ENCODE results near the gene SYNDIG1.
A peak's percentile ranks its signal among the peaks of the same experiment; 100 is the strongest.

Gene SYNDIG1

DNA sequence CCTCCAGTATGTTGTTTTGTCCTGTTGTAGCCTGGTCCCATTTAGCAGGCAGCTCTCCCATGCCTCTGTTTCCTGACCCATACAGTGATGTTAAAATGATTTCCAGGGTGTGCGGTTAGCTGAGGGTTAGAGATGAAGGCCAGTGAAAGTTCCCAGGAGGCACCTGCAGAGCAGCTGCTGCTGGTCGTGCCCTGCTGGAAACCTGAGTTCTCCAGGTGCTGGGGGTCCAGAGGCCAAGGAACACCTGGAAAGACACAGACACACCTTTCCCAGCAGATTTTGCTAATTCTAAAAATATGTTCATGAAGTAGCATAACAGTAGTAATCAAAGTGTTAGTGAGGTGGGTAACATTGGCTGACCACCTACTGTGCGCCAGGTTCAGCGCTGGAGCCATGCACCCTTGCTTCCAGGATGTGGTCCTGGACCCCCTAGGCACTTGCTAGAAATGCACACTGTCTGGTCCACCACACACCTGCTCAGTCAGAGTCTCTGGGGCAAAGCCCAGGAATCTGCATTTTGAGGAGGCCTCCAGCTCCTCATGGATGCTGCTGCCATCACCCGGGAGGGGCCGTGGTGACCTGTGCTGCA lies 118.7 kb downstream of the SYNDIG1 start:
- no peak for DNase-seq

DNA sequence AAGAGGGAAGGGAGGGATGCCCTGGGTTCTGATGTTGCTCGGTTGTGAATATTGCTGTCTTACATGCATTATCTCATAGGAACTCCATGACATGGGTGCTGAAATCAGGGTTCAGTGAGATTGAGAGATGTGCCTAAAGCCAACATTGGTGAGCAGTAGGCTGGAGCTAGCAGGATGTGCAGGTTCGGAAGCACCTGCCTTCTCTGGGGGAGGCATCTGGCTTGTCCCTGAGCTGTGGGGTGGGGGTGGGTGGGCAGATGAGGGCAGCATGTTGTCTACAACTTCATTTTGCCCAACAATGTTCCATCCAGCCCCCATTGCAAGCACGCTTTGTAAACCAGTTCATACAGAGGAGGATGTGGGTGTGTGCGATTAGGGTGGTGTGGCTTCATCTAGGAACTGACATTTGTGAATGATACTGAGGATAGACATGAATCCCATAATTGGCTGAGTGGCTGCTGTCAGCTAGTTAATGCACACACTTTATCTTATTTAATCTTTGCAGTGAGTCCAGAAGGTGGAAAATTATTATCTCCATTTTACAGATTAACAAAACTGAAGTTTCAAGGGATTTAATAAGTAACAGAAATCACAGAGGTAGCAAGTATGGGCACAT lies 119.4 kb downstream of the SYNDIG1 start:
- DNase-seq, result no peak

DNA sequence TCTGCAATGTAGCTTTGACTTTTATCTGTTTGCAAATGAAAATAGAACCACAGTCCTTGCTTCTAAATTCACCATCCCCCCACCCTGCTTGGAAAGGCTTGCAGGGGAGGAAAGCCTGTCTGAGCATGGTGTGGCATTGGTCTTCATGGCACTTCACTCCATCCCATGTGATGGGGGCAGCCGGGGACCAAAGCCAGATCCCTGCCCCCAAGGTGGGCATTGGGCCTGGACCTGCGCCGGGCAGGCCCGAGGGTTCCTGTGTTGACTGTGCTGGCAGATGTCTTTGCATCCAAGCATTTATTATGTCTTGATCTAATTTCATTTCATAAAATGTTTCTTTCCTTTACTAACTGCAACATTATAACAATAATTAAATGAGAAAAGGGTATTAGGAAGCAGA lies 120.0 kb downstream of the SYNDIG1 start:
- no peak for DNase-seq

DNA sequence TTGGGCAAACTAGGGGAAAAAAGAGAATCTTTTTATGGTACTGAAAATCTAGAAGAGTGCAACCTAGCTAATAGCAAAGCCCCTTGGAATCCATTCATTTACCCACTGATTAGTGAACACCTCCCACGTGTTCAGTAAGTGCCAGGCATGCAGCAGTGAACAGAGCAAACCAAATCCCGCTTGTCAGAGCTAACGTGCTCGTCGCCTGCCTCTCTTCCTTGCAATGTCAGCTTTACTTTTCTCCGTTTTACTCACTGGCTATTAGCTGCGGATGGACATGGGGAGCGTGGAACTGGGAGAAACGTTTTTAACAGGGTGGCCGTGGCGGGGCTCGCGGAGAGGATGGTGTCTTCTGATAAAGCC lies 120.4 kb downstream of the SYNDIG1 start:
- DNase-seq, result no peak

DNA sequence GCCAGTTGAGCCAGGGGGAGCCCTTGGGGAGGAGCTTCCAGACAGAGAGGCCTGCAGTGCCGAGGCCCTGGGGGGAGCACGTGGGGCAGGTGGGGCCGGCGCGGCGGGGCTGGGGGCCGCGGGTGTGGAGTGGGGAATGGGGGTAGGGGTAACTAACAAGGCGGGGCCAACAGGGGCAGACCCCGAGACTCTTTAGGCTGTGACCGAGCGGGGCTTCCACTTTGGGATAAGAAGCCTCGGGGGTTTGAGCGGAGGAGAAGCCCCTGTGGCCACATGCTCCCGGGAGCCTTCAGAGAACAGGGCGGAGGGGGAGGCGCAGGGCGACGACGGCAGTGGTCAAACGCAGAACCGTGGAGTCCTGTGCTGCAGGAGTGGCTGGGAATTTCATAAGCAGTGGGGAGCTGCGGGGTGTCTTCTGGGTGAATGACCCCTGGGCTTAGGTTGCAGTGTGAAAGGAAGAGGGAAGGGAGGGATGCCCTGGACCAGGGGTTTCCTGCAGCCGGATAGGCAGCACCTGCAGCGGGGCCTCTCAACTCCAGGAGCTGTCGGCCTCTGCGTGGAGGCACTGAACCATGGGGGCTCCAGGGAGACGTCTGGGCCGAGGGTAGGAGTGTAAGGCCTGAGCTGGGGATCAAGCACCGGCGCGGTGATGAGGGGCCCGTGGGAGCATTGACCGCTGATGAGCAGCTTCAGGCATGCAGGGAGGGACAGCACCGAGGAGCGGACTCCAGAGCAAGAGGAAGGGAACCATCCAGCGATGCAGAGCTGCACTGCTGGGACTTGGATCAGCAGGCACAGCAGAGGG lies 121.0 kb downstream of the SYNDIG1 start:
- peak; percentile 55 for DNase-seq

DNA sequence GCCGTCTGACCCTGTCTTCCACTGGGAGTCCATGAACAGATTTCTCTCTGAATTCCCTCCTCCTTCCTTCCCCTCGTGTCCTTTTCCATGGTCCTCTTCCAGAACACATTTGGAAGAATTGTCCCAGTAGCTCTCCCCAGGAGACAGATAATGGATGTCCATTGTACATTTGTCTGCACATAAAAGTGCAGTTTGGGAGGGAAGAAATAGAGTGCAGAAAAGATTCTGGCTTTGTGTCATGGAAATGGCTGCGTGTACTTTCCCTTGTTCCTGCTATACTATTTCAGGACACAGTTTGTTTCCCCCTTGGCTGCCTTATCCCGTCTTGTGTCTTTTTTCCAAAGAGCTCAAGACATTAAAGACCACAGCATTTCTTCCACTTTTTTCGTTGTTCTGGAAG lies 127.6 kb downstream of the SYNDIG1 start:
- DNase-seq, result no peak

DNA sequence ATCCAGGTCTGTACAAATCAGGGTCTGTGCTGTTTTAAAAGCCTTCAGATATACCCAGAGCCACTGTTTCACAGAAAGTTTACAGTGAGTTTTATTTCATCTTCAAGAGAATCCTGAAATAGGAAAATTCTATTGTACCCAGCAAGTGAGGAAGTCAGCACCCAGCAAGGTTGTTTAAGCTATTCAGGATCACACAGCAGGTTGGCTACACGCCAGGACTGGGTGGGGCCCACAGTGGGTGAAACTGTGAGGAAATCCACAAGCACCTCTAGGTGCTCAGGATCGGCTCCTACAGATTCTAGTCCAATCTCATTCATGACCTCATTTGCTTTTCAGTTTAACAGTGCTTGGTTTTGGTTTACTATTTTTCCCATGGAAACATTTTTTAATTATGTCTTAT lies 128.9 kb downstream of the SYNDIG1 start:
- no peak for DNase-seq

DNA sequence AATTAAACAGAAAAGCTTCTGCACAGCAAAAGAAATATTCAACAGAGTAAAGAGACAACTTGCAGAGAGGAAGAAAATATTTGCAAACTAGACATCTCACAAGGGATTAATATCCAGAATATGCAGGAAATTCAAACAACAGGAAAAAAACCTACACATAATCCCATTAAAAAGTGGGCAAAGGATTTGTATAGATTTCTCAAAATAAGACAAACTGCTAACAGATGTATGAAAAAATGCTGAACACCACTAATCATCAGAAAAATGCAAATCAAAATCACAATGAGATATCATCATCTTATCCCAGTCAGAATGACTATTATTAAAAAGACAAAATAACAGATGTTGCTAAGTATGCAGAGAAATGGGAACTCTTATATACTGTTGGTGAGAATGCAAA lies 129.6 kb downstream of the SYNDIG1 start:
- no peak for DNase-seq

DNA sequence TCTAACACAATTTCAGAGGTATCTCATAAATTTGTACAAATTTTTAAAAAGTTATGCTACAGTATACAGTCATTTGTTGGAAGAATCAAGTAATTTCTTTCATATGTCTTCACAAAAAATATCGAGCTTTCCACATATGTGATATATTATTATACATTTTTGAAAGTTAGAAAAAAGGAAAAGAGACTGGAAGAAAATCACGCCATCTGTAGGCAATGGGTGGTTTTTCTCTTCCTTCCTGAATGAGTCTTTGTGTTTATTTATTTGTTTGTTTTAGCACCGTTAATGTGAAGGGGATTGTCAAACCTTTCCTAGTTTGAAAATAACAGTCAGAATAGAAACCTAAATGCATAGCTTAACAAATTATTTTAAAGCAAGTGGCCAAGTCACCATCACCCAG lies 130.6 kb downstream of the SYNDIG1 start:
- no peak for DNase-seq

DNA sequence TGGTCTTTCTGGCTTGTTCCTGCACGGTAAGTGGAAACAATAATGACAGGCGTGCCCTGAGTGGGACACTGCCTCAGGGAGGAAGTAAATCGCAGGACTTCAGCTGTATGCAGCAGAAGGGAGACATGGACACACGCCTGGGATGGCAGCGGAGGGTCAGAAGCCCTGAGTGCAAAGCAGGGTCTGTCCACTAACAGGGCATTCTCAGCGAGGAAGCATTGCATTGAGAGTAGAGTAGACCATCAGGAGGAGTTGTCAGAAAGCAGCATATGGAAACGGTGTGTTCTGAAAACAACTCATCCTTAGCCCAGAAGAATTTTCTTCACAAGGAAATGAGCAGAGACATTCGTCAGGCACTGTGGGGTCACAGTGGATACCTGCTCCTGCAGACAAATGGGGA lies 134.0 kb downstream of the SYNDIG1 start:
- DNase-seq, result no peak

DNA sequence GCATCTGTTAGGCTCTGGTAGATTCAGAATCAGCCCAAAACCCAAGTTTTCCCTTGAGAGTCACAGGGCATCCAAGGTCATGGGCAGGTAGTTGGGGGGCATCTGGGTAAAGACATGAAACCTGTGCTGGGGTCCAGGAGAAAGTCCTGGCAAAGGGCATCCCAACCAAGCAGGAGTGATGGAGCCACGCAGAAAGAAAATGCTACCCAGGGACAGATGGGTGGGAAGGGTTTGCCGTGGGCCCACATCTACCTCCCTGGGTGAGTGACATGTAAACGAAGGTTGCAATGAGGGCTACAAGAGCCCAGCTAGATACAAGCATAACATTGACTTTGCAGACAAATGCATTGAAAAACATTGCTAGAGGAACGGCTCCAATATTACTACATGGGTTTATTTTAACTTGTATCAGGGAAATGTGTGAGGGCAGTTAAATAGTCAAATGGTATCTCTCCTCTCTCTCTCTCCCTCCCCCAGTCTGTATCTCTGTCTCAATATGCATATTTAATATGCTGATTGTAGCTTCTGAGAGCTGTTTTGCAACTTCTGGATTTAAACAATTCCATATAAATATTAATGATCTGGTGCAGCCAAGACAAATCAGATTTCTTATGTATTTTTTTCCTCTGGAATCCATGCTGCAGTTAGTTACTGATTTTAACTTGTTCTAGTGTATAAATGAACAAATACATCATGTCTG lies 135.7 kb downstream of the SYNDIG1 start:
- no peak for DNase-seq

DNA sequence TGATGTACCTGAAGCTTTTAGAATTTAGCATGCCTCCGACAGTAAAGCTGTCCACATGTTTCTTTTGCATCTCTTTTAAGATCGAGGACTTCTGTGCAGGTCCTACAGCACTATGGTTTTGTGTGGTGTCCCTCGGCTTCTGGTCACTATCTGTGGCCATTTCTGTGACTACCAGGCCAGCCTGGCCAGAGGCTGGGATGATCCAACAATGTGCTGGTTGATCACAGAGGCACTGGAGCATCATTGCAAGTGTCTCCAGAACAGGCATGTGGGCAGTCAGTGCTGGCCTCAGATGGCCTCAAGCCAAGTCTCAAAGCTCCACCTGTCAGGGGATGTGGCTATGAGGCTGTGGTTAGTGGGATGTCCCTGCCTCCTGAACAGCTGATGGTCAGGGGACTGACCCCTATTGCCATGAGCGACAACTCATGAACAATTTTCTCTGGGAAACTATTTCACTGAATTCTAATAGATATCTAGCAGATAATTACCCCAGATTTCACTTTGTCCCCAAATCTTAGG lies 136.6 kb downstream of the SYNDIG1 start:
- no peak for DNase-seq

DNA sequence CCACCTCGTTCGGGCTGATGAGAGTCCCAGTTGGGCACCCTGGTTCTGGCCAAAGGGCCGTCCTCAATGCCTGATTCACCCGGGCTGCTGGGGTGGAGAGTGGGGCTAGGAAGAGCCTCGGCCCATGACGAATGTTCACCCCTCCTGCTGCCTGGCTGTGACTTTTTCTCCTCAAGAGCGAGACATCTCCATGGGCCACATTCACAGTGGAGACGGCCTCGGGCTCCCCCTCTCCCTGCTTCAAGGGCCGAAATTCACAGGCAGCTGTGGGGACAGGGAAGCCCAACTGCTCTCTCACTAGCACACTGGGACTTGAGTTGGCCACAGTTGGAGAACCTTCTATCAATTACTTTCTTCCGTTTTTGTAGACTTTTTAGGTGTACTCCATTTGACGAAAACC lies 138.0 kb downstream of the SYNDIG1 start:
- DNase-seq, result no peak

DNA sequence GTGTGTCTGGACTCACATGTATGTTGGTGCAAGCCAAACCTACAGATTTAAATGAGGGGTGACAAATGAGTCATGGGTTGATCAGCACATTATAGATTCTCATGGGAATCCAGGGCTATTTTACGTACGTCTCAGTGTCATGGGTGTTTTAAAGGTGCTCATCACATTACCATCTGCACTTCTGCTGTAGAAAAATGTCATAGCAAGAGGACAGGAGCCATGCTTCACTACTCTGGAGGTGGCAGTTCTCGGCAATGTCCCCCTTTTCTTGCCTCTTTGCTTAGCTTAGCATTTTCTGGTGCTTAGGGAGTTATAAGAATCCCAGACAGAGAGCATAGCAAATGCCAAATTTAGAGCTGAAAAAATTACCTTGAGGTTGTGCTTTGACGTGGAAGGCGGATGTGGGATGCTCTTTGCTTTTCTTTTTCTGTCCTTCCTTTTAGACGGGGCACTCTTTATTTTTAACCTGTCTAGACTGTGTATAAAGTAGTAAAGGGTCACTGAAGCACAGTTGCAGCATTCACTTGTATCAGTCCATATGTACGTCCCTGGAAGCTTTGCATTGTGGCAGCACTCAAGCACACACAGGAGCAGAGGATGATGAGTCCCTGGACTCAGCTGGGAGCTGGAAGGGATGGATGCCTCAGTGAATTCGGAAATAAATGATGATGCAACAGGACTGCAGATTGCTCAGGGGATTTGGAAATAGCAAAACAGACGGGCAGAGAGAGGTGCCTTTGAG lies 139.7 kb downstream of the SYNDIG1 start:
- peak; percentile 41 for DNase-seq

DNA sequence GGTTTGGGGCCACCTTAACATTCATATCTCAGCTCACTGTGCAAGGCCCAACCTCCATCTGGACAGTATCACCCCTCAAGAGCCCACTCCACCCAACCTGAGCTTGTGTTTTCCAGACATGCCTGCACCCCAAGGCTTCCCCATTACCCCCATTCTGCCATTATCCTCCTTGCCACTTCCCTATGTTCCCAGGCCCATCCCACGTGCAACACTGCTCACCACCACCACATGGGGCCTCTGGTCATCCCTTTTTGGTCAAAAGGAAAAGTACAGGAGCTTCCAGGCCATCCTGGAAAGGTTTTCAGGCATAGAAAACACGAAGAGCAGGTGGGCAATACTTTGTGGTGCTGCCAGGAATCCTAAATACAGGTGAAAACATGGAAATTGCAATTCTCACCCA lies 140.3 kb downstream of the SYNDIG1 start:
- no peak for DNase-seq

DNA sequence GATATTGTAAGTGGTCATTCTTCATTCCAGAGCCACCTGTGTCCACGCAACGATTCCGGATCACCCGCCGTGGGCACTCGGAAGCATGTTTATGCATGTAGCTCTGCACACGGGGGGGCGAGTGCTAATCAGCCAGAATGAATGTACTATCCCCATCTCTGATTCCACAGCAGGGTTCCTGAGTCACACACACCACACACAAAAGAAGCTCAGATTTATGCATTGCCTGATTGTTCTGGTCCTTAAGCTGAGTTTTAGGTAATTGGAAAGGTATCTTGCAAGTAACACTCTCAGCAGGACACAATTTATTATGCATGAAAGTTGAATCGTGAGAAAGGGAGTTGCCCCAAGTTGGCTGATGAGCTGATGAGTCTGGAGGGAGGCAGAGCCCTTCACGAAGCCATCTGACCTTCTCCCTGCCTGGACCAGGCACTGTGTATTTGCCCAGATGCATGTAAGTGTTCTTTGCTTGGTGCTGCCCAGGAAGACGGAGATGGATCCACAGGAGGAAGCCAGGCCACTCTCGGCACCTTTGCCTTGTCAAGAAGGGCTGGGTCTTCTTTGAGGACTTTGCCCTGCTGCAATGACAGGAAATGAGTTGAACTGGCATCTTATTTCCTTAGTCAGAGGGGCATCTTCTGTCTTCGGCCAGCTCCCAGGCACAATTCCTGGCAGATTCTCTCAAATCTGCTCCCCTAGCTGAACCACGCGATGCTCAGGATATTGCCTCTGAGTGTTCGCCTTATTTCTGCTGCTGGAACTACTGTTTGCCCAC lies 141.1 kb downstream of the SYNDIG1 start:
- DNase-seq, result no peak

DNA sequence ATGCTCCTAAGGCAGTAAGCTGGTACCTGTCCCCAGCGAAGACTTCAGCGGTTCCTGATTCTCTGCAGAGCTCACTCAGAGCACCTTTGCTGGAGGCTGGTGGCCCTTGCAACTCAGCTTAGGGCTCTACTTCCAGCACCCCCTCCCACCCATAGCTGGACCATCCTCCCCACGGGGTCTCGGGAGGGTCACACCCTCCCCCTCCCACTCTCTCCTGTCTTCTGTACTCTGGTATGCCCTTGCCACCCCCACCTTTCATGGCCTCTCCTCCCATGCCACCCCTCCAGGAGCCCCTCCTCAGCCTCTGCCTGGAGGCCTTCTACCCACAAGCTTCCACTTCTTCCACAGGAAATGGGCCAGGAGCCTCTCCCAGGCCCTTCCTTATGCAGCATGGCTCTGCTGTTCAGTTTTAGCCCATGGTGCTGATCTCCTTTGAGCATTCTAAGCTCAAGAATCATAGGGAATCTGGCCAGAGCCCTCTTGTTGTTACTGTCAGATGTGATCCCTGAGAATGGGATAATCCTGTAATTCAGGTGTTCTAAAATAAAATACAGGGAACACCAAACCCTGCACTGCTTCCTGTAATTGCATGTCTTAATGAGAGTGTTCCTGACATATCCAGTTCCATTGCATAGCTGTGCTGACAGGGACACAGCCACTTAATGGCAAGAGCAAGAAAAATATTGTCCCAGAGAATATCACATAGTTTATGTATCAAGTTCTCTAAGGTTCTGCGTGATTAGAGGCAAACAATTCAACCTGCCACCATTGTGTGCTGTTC lies 142.1 kb downstream of the SYNDIG1 start:
- DNase-seq, result no peak

DNA sequence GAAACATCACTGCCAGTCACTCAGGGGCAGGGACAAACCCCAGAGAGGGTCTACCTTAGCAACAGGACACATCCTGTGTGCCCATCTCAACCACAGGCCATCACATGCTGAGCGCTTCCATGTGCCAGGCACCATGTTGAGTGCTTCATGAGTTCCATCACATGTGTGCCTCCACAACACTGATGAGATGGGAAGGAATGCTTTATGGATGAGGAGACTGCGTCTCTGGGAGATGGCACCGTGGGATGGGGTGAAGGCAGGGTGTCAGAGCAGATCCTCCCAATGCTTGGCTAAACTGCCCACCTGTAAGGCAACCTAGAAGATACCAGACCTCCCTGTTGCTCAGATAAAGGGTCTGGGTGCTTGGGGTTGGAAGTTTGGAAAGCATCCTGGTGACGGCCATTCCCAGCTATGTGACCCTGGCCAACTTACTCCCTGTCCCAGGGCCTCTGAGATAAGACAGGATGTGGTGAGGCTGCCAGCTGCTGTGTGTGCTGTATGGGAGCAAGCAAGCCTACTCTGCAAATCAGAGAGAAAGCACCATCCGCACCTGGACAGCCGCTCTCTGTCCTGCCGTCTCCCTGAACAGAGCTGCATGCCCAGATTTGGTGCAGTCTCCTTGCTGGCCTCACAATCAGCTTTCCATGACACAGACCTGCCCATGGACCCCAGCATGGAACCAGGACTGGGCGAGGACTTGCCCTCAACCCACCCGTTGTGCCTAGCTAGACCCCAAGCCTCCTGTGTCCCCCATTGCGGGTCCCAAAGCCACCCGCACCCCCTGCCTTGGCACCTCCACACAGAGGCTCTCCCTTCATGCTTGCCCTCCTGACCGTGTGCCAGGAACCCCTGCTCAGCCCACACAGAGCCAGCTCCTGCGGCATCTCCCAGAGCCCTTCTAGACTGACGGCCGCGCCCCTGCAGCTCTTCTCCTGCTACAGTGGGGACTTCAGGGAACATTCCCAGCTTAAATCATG lies 143.7 kb downstream of the SYNDIG1 start:
- no peak for DNase-seq

DNA sequence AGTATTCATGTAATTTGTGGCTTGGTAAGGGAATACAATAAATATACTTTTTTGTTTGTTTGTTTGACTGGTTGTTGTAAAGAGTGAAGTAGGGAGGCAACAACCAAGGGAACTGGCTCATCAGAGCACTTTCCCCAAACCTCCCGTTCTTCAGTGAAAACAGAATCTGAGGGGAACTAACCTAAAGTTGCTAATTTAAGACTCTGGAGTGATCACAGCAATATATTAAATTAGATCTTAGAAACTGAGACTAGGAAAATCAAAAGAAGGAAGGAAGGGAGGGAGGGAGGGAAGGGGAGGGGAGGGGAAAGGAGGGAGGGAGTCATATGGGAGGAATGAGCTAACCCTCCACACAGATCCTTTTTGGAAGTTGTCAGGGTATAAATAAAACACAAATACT lies 144.9 kb downstream of the SYNDIG1 start:
- no peak for DNase-seq

DNA sequence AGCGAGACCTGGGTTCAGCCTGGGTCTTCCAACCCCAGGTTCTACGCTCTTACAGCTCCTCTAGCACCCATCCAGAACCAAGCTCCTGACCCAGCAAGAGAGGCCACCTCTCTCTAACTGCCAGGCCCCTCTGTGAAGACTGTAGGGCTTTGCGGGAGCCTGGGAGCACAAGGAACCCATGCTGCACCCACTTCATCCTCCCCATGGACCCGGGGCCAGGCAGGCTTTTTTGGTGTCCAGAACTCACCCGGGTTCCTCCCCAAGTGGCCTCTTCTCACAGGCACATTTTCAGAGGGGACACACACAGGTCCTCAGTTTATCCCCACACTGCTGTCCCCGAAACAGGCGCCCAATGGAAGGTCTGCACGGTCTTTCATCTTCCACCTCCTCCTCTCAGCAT lies 145.9 kb downstream of the SYNDIG1 start:
- no peak for DNase-seq
